T-helper 17 cell (primary cell): ENCODE results near the gene AGK. TPM values are rescaled to one million over a fixed set of nuclear protein-coding genes. Genes with fewer than 3 reads are reported as not detected.
"Not testable (repeated sequence)": the region's sequence is repeated elsewhere in the genome, so short reads cannot be mapped to it uniquely, and the experiment has no call there.

Experiments used
- ATAC-seq: fragments of 150-1000 bp; cut with Tn5 transposase; 2 replicates; pipeline ENCODE4 v1.10.0; 2021; ENCODE audit warnings: mild to moderate bottlenecking, moderate library complexity
- DNase-seq, 3 donors: peaks; one replicate each; pipeline versions ENCODE4 v3.0.0 to v3.0.0-alpha.2; 2020 to 2021
- H3K9me3 ChIP-seq: one replicate; pipeline ENCODE4 v1.7.0; 2013; ENCODE audit warnings: low read length, mild to moderate bottlenecking; ENCODE audit not compliant: control insufficient read depth, poor library complexity, severe bottlenecking
- H3K27ac Mint-ChIP-seq: one replicate; pipeline ENCODE4 v1.8.0; 2022; ENCODE audit warnings: mild to moderate bottlenecking, moderate library complexity, mixed read lengths
- H3K27me3 Mint-ChIP-seq: one replicate; pipeline ENCODE4 v1.8.0; 2022; ENCODE audit warnings: mixed read lengths
- H3K36me3 Mint-ChIP-seq: one replicate; pipeline ENCODE4 v1.8.0; 2022; ENCODE audit warnings: low read depth, mixed read lengths
- H3K4me1 Mint-ChIP-seq: one replicate; pipeline ENCODE4 v1.8.0; 2022; ENCODE audit warnings: mild to moderate bottlenecking, mixed read lengths
- H3K4me3 Mint-ChIP-seq: one replicate; pipeline ENCODE4 v1.8.0; 2022; ENCODE audit warnings: mild to moderate bottlenecking, moderate library complexity, mixed read lengths
- total RNA-seq, 4 donors: library from RNA in 2 of 4; stranded (reverse) in 2 of 4; gene quantifications; one replicate each; pipeline ENCODE4 v1.2.3 and lab custom pipeline; 2022 to 2026

The AGK gene
- total RNA-seq, 2 donors from 2014 or later = 25.9 to 27.4 TPM

- not testable (repeated sequence) for H3K27ac Mint-ChIP-seq, ATAC-seq, H3K27me3 Mint-ChIP-seq, DNase-seq, H3K9me3 ChIP-seq, H3K36me3 Mint-ChIP-seq, H3K4me3 Mint-ChIP-seq
- peaks cover 15% of the 10 kb centered on the region for H3K4me1 Mint-ChIP-seq
Observed at GRCh38 chr7:141582063-141582462, 30.9 kb downstream of the AGK start.

DNA sequence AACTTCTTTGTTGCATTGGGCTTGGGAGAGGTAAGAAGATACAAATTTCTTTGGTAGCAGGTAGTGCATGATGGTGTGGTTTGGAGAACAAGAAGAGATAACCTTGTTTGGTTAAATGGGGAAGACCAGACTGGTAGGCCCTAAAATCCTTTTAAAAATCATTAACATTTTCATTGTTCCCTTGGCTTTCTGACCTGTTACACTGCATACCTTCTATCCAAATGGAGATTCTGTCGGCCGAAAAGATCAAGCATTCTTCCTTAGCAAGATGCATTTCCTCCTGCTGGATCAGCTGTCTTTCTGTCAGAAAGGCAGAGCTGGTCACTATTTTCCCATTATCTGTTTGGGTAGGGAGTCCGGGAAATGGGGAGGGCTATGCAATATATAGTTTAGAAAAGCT lies 33.7 kb downstream of the AGK start:
- no peaks in the 10 kb centered on the region for H3K9me3 ChIP-seq
- no peak for ATAC-seq
- H3K4me1 Mint-ChIP-seq = peaks cover 17% of the 10 kb centered on the region
- DNase-seq = no peak
- H3K27ac Mint-ChIP-seq = no peak overlapping the region
- H3K27me3 Mint-ChIP-seq = no peaks in the 10 kb centered on the region
- H3K36me3 Mint-ChIP-seq = peaks cover 10% of the 10 kb centered on the region
- no peak overlapping the region for H3K4me3 Mint-ChIP-seq

DNA sequence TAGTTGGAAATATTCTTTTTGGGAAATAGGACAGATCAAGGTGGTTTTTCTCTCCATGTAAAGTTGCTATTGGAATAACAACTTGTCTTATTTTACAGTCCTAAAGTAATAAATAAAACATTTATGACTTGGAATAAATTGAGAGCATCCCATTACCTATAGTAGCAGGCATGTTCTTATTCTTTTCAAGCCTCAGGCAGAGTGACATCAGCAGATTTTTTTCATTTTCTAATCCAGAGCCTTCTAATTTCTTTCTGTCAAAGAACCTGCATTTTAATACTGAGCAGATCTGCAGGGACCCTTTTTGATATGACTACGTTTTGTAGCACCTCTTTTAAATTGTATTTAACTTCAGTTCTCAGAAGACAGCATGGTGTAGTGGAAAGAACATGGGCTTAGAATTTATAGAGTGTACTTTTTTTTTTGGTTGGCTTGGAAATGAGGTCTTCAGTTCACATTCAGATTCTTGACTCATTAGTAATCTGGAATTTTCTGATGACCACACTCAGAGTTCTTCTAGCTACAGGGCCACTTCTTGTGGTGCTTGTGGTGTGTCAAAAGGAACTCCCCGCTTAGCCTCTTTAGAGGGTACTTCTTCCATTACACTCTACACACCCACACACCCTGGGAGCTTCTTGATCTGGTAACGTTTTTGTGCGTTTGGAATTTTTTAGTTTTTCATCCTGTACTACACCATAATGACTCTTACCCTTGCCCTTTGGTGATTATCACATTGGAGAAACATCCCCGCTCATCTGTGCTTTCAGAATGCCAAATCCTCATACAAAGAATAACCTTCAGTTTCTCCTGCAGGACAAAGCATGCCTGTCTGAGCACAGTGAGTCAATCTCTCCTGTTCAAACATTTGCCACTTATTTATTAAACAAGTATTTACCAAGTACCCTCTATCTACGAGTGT lies 34.6 kb downstream of the AGK start:
- Mint-ChIP-seq H3K27ac (peak overlapping the region; percentile 22), H3K36me3 (peaks cover 12% of the 10 kb centered on the region), H3K4me3 (no peak overlapping the region), H3K4me1 (peaks cover 24% of the 10 kb centered on the region), H3K27me3 (no peaks in the 10 kb centered on the region)
- ATAC-seq (no peak), DNase-seq (no peak)
- H3K9me3 ChIP-seq = no peaks in the 10 kb centered on the region

DNA sequence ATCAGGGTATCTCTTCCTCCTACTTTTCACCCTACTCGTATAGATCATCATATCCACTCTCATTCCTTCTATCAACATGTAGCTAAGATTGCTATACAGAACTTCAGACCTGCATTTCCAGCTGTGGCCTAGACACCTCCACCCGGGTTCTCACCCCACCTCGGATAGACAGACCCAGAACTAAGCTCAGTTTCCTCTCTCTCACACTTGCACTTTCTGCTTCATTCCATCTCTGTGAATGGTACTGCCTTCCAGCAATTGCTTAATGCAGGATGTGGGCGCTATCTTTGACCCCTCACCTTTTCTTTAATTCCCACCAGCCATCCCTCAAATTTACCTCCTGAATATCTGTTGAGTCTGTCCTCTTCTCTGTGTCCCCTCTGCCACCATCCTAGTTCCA lies 35.7 kb downstream of the AGK start:
- H3K27me3 Mint-ChIP-seq = no peaks in the 10 kb centered on the region
- H3K27ac Mint-ChIP-seq = peak overlapping the region; percentile 22
- H3K9me3 ChIP-seq = no peaks in the 10 kb centered on the region
- peaks cover 24% of the 10 kb centered on the region for H3K4me1 Mint-ChIP-seq
- peaks cover 12% of the 10 kb centered on the region for H3K36me3 Mint-ChIP-seq
- no peak for ATAC-seq
- H3K4me3 Mint-ChIP-seq = no peak overlapping the region
- no peak for DNase-seq

- ATAC-seq (no peak), DNase-seq (no peak)
- Mint-ChIP-seq H3K36me3 (peaks cover 12% of the 10 kb centered on the region), H3K4me3 (no peak overlapping the region), H3K4me1 (peaks cover 24% of the 10 kb centered on the region), H3K27ac (peak overlapping the region; percentile 22), H3K27me3 (no peaks in the 10 kb centered on the region)
- no peaks in the 10 kb centered on the region for H3K9me3 ChIP-seq
Observed at GRCh38 chr7:141587304-141587703, 36.1 kb downstream of the AGK start.

DNA sequence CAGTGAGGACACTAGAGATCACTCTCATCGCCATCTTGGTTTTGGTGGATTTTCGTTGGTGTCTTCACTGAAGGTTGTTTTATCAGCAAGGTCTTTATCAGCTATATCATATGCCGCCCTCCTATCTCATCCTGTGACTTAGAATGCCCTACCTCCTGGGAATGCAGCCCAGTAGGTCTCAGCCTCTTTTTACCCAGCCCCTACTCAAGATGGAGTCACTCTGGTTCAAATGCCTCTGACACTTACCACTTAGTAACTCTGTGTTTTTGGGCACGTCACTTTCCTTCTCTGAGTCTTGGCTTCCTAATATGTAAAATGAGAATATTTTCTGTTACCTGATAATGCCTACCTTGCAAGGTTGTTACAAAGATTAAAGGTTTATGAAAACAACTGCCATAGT lies 37.7 kb downstream of the AGK start:
- no peak for DNase-seq
- H3K9me3 ChIP-seq = no peaks in the 10 kb centered on the region
- peak overlapping the region; percentile 53 for H3K27ac Mint-ChIP-seq
- H3K27me3 Mint-ChIP-seq = no peaks in the 10 kb centered on the region
- no peak overlapping the region for H3K4me3 Mint-ChIP-seq
- peaks cover 10% of the 10 kb centered on the region for H3K36me3 Mint-ChIP-seq
- H3K4me1 Mint-ChIP-seq = peaks cover 18% of the 10 kb centered on the region
- ATAC-seq = no peak

DNA sequence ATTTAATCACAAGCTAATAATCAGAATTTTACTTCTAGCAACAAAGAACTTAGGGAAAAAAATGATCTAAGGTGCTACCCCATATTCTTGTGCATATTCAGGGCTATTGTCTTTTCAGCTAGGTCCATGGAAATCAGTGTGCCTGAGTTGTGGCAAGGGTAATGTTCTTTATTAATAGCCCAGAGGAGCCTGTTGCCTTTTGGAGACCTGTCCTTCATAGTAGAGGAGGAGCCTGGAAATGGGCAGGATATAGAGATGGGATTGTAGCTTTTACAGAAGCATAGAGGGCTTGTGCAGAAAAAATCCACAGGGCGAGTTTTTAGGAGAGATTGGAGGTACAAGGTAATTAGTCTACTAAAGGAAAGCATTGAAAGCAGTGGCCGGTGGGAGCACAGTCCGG lies 38.9 kb downstream of the AGK start:
- H3K4me1 Mint-ChIP-seq = peaks cover 20% of the 10 kb centered on the region
- H3K9me3 ChIP-seq = no peaks in the 10 kb centered on the region
- H3K27ac Mint-ChIP-seq = no peak overlapping the region
- H3K36me3 Mint-ChIP-seq = peaks cover 10% of the 10 kb centered on the region
- no peaks in the 10 kb centered on the region for H3K27me3 Mint-ChIP-seq
- H3K4me3 Mint-ChIP-seq = no peak overlapping the region
- ATAC-seq (no peak), DNase-seq (no peak)

GRCh38 chr7:141590666-141591065 lies 39.5 kb downstream of the AGK start:
- no peaks in the 10 kb centered on the region for H3K9me3 ChIP-seq
- peaks cover 20% of the 10 kb centered on the region for H3K4me1 Mint-ChIP-seq
- H3K4me3 Mint-ChIP-seq = no peak overlapping the region
- no peak overlapping the region for H3K27ac Mint-ChIP-seq
- DNase-seq = no peak
- ATAC-seq = no peak
- H3K27me3 Mint-ChIP-seq = no peaks in the 10 kb centered on the region
- peaks cover 12% of the 10 kb centered on the region for H3K36me3 Mint-ChIP-seq

GRCh38 chr7:141593134-141593533 lies 41.9 kb downstream of the AGK start:
- DNase-seq (no peak), ATAC-seq (no peak)
- H3K9me3 ChIP-seq = no peaks in the 10 kb centered on the region
- no peak overlapping the region for H3K4me3 Mint-ChIP-seq
- no peak overlapping the region for H3K27ac Mint-ChIP-seq
- H3K27me3 Mint-ChIP-seq = no peaks in the 10 kb centered on the region
- H3K36me3 Mint-ChIP-seq = peaks cover 9% of the 10 kb centered on the region
- peaks cover 14% of the 10 kb centered on the region for H3K4me1 Mint-ChIP-seq

DNA sequence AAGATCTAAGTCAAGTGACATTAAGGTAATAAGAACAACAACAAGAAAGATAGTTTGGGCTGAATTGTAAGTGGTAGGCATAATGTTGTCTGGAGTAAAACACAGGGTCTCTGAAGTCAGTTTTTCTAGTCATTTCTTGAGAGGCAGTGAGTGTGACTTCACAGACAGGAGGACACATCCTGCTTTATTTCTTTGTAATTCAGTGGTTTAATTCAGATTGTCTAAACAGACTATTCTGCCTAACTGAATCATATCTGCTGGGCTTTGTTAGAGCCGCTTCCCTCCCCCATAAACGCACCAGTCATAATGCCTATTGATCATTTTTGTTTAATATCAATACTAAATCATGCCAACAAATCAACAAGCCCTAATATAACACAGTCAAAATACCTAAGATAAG lies 46.8 kb downstream of the AGK start:
- H3K9me3 ChIP-seq = no peaks in the 10 kb centered on the region
- H3K36me3 Mint-ChIP-seq = peaks cover 12% of the 10 kb centered on the region
- H3K27me3 Mint-ChIP-seq = no peaks in the 10 kb centered on the region
- H3K4me3 Mint-ChIP-seq = no peak overlapping the region
- ATAC-seq (no peak), DNase-seq (no peak)
- peaks cover 7% of the 10 kb centered on the region for H3K4me1 Mint-ChIP-seq
- no peak overlapping the region for H3K27ac Mint-ChIP-seq

DNA sequence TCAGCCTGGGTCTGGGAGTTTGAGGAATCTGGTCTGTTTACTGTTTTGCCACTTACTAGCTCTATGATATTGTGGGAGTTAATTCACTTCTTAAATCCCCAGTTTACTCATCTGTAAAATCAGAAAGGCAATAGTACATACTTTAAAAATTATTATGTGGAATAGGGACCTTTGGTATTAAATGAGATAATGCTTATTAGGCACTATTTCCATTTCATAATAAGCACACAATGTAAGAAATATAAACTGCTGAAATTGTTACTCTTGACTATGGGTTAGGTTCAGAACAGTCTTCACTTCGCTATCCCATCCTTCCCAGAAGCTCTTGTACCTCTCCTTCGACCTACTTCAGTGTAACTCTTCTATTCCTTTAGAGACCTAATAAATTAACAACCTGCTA lies 47.2 kb downstream of the AGK start:
- no peaks in the 10 kb centered on the region for H3K9me3 ChIP-seq
- H3K4me1 Mint-ChIP-seq = peaks cover 7% of the 10 kb centered on the region
- ATAC-seq (no peak), DNase-seq (no peak)
- H3K36me3 Mint-ChIP-seq = peaks cover 12% of the 10 kb centered on the region
- no peak overlapping the region for H3K4me3 Mint-ChIP-seq
- H3K27ac Mint-ChIP-seq = peak overlapping the region; percentile 39
- H3K27me3 Mint-ChIP-seq = no peaks in the 10 kb centered on the region

- H3K27me3 Mint-ChIP-seq = no peaks in the 10 kb centered on the region
- H3K36me3 Mint-ChIP-seq = peaks cover 12% of the 10 kb centered on the region
- DNase-seq = no peak
- no peaks in the 10 kb centered on the region for H3K9me3 ChIP-seq
- H3K4me3 Mint-ChIP-seq = no peak overlapping the region
- ATAC-seq = no peak
- H3K4me1 Mint-ChIP-seq = peaks cover 5% of the 10 kb centered on the region
- H3K27ac Mint-ChIP-seq = no peak overlapping the region
Observed at GRCh38 chr7:141600168-141601006, 49.2 kb downstream of the AGK start.

- no peaks in the 10 kb centered on the region for H3K9me3 ChIP-seq
- no peaks in the 10 kb centered on the region for H3K4me1 Mint-ChIP-seq
- ATAC-seq = no peak
- no peak overlapping the region for H3K4me3 Mint-ChIP-seq
- no peaks in the 10 kb centered on the region for H3K27me3 Mint-ChIP-seq
- no peak overlapping the region for H3K27ac Mint-ChIP-seq
- H3K36me3 Mint-ChIP-seq = peaks cover 14% of the 10 kb centered on the region
- no peak for DNase-seq
Observed at GRCh38 chr7:141609576-141609975, 58.4 kb downstream of the AGK start.
